Measurements from ENCODE around the gene TRAM2. TPM values are rescaled to one million over a fixed set of nuclear protein-coding genes. Genes with fewer than 3 reads are reported as not detected.

TRAM2 gene
- total RNA-seq, 1 donor from 2014 or later, result 4.7 TPM

GRCh38 chr6:52547647-52548352 is 29.1 kb downstream of the TRAM2 start:
- peaks cover 19% of the 10 kb centered on the region for H3K4me1 Mint-ChIP-seq (ENCODE audit: low read depth)
- H3K36me3 Mint-ChIP-seq (ENCODE audit: low read depth), result no peaks in the 10 kb centered on the region
- no peak overlapping the region for H3K4me3 Mint-ChIP-seq (ENCODE audit: low read depth)
- DNase-seq (ENCODE audit: low spot score), result no peak
- intact Hi-C loops (cut with micrococcal nuclease), result no loop called here
- no peaks in the 10 kb centered on the region for H3K27me3 Mint-ChIP-seq (ENCODE audit: low read depth)
- no peak overlapping the region for H3K27ac Mint-ChIP-seq
- no peaks in the 10 kb centered on the region for H3K9me3 Mint-ChIP-seq

- Mint-ChIP-seq H3K36me3 (ENCODE audit: low read depth) (no peaks in the 10 kb centered on the region), H3K4me1 (ENCODE audit: low read depth) (peaks cover 18% of the 10 kb centered on the region), H3K27me3 (ENCODE audit: low read depth) (no peaks in the 10 kb centered on the region), H3K9me3 (no peaks in the 10 kb centered on the region), H3K27ac (no peak overlapping the region), H3K4me3 (ENCODE audit: low read depth) (no peak overlapping the region)
- no peak for DNase-seq (ENCODE audit: low spot score)
- intact Hi-C loops (cut with micrococcal nuclease), result no loop called here
Observed at GRCh38 chr6:52546678-52547077, 30.2 kb downstream of the TRAM2 start.

- Mint-ChIP-seq H3K27me3 (ENCODE audit: low read depth) (no peaks in the 10 kb centered on the region), H3K36me3 (ENCODE audit: low read depth) (no peaks in the 10 kb centered on the region), H3K4me1 (ENCODE audit: low read depth) (peaks cover 17% of the 10 kb centered on the region), H3K27ac (no peak overlapping the region), H3K4me3 (ENCODE audit: low read depth) (no peak overlapping the region), H3K9me3 (no peaks in the 10 kb centered on the region)
- intact Hi-C loops (cut with micrococcal nuclease), result no loop called here
- DNase-seq (ENCODE audit: low spot score), result no peak
Observed at GRCh38 chr6:52546192-52546591, 30.7 kb downstream of the TRAM2 start.

- peaks cover 14% of the 10 kb centered on the region for H3K4me1 Mint-ChIP-seq (ENCODE audit: low read depth)
- H3K9me3 Mint-ChIP-seq, result no peaks in the 10 kb centered on the region
- no peak overlapping the region for H3K4me3 Mint-ChIP-seq (ENCODE audit: low read depth)
- no peaks in the 10 kb centered on the region for H3K36me3 Mint-ChIP-seq (ENCODE audit: low read depth)
- H3K27ac Mint-ChIP-seq, result no peak overlapping the region
- no peak for DNase-seq (ENCODE audit: low spot score)
- intact Hi-C loops (cut with micrococcal nuclease), result no loop called here
- H3K27me3 Mint-ChIP-seq (ENCODE audit: low read depth), result no peaks in the 10 kb centered on the region
Observed at GRCh38 chr6:52545406-52546119, 31.3 kb downstream of the TRAM2 start.

- Mint-ChIP-seq H3K9me3 (no peaks in the 10 kb centered on the region), H3K4me3 (ENCODE audit: low read depth) (no peak overlapping the region), H3K27ac (no peak overlapping the region), H3K36me3 (ENCODE audit: low read depth) (no peaks in the 10 kb centered on the region), H3K4me1 (ENCODE audit: low read depth) (peaks cover 11% of the 10 kb centered on the region), H3K27me3 (ENCODE audit: low read depth) (no peaks in the 10 kb centered on the region)
- intact Hi-C loops (cut with micrococcal nuclease), result no loop called here
- no peak for DNase-seq (ENCODE audit: low spot score)
Observed at GRCh38 chr6:52544602-52545405, 32.1 kb downstream of the TRAM2 start.

- no peak for DNase-seq (ENCODE audit: low spot score)
- Mint-ChIP-seq H3K36me3 (ENCODE audit: low read depth) (peaks cover 3% of the 10 kb centered on the region), H3K27me3 (ENCODE audit: low read depth) (no peaks in the 10 kb centered on the region), H3K4me1 (ENCODE audit: low read depth) (peaks cover 14% of the 10 kb centered on the region), H3K4me3 (ENCODE audit: low read depth) (no peak overlapping the region), H3K27ac (no peak overlapping the region), H3K9me3 (no peaks in the 10 kb centered on the region)
- intact Hi-C loops (cut with micrococcal nuclease), result no loop called here
Observed at GRCh38 chr6:52543729-52544601, 32.9 kb downstream of the TRAM2 start.

GRCh38 chr6:52543262-52543661 is 33.6 kb downstream of the TRAM2 start:
- Mint-ChIP-seq H3K27ac (no peak overlapping the region), H3K4me1 (ENCODE audit: low read depth) (peaks cover 19% of the 10 kb centered on the region), H3K4me3 (ENCODE audit: low read depth) (no peak overlapping the region), H3K27me3 (ENCODE audit: low read depth) (no peaks in the 10 kb centered on the region), H3K9me3 (no peaks in the 10 kb centered on the region), H3K36me3 (ENCODE audit: low read depth) (peaks cover 3% of the 10 kb centered on the region)
- intact Hi-C loops (cut with micrococcal nuclease), result no loop called here
- DNase-seq (ENCODE audit: low spot score), result no peak

- no peak for DNase-seq (ENCODE audit: low spot score)
- intact Hi-C loops (cut with micrococcal nuclease), result no loop called here
- Mint-ChIP-seq H3K4me3 (ENCODE audit: low read depth) (no peak overlapping the region), H3K36me3 (ENCODE audit: low read depth) (peaks cover 3% of the 10 kb centered on the region), H3K9me3 (no peaks in the 10 kb centered on the region), H3K4me1 (ENCODE audit: low read depth) (peaks cover 37% of the 10 kb centered on the region), H3K27ac (no peak overlapping the region), H3K27me3 (ENCODE audit: low read depth) (no peaks in the 10 kb centered on the region)
Observed at GRCh38 chr6:52541135-52541534, 35.7 kb downstream of the TRAM2 start.

GRCh38 chr6:52540286-52540902 is 36.5 kb downstream of the TRAM2 start:
- Mint-ChIP-seq H3K4me1 (ENCODE audit: low read depth) (peaks cover 44% of the 10 kb centered on the region), H3K27me3 (ENCODE audit: low read depth) (no peaks in the 10 kb centered on the region), H3K9me3 (no peaks in the 10 kb centered on the region), H3K4me3 (ENCODE audit: low read depth) (no peak overlapping the region), H3K27ac (no peak overlapping the region), H3K36me3 (ENCODE audit: low read depth) (peaks cover 3% of the 10 kb centered on the region)
- intact Hi-C loops (cut with micrococcal nuclease), result no loop called here
- DNase-seq (ENCODE audit: low spot score), result no peak

GRCh38 chr6:52539607-52540006 is 37.3 kb downstream of the TRAM2 start:
- Mint-ChIP-seq H3K27me3 (ENCODE audit: low read depth) (no peaks in the 10 kb centered on the region), H3K36me3 (ENCODE audit: low read depth) (peaks cover 5% of the 10 kb centered on the region), H3K4me1 (ENCODE audit: low read depth) (peaks cover 51% of the 10 kb centered on the region), H3K27ac (no peak overlapping the region), H3K9me3 (no peaks in the 10 kb centered on the region), H3K4me3 (ENCODE audit: low read depth) (no peak overlapping the region)
- no peak for DNase-seq (ENCODE audit: low spot score)
- intact Hi-C loops (cut with micrococcal nuclease), result loop anchor here (5.0 kb wide), 3 partner anchors 98 to 377 kb away; no protein-coding TSS in a partner anchor

- DNase-seq (ENCODE audit: low spot score), result no peak
- H3K4me3 Mint-ChIP-seq (ENCODE audit: low read depth), result no peak overlapping the region
- H3K4me1 Mint-ChIP-seq (ENCODE audit: low read depth), result peaks cover 51% of the 10 kb centered on the region
- intact Hi-C loops (cut with micrococcal nuclease), result loop anchor here (5.0 kb wide), 3 partner anchors 98 to 377 kb away; no protein-coding TSS in a partner anchor
- H3K9me3 Mint-ChIP-seq, result no peaks in the 10 kb centered on the region
- no peaks in the 10 kb centered on the region for H3K27me3 Mint-ChIP-seq (ENCODE audit: low read depth)
- H3K27ac Mint-ChIP-seq, result no peak overlapping the region
- peaks cover 5% of the 10 kb centered on the region for H3K36me3 Mint-ChIP-seq (ENCODE audit: low read depth)
Observed at GRCh38 chr6:52538901-52539354, 37.9 kb downstream of the TRAM2 start.

Measured in activated T-helper 2 cell treated with anti-CD3 and anti-CD28 coated beads, Interferon-gamma antibody, Interleukin-2, Interleukin-4, amounts not matched to agents 10 μg/mL and 5 μg/mL and 100 μg/mL, durations not matched to agents 14 hours and 24 hours and 36 hours (primary cell).